HG03457 (cell line): ENCODE data around the gene CACNG7.

Experiments used
- ATAC-seq: cut with Tn5 transposase; IDR thresholded peaks from one replicate; pipeline ENCODE4 v1.9.1; 2021; ENCODE audit warnings: moderate number of reproducible peaks; ENCODE audit not compliant: unreplicated experiment

The CACNG7 gene

DNA sequence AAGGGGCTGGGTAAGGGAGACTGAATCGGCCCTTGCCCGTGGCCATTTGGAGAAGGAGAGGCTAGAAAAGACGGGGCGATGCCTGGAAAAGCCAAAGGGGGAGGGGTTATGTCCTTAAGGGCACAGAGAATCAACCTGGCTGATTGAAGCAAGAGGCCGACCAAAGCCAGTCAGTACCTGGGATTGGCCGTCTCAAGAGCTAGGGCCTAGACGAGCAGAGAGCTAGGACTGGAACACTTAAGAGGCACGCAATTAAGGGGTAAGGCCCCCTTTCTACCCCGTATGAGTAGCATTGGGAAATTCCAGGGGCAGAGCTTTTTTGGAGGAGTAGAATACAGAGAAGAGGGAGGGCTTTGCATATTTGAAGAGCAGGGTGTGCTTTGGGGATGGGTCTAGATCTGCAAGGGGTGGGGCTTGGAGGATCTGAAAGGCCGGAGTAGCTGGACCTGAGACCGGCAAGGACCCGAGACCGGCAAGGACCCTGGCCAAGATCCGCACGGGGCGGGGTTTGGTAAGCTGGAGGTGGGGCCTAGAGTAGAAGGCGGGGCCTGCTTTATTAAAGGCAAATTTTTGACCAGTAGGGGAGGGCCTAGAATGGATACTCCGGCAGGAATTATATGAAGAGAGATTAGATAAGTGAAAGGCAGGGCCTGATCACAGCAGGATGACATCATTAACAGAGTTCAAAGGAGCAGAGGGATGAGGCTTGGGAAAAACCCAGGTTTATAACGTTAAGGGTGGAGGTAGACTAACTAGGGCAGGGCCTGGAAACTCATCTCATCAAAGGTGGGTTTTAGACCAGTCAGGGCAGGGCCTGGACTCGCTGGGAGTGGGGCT lies 71.7 kb downstream of the CACNG7 start:
- no peak for ATAC-seq

DNA sequence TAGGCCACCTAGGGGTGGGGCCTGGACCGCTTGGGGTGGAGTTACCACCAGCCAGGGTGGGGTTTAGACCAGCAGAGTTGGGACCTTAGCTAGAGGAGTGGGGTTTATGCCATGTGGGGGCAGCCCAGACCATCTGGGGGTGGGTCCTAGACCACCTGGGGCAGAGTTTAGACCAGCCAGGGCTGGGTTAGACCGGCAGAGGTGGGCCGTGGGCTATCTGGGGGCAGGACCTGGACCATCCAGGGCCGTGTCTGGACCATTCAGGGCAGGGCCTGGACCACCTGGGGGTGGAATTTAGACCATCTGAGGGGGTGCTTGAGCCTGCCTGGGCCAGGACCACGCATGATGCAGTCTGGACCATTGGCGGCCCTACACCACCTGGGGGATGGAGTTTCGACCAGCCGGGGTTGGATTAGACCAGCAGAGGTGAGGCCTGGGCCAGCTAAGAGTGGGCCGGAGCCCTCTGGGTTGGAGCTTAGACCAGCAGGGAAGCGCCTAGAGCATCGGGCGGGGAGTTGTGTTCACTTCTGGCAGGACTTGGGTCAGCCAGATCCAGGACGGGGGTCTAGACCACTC lies 72.4 kb downstream of the CACNG7 start:
- ATAC-seq, result no peak

DNA sequence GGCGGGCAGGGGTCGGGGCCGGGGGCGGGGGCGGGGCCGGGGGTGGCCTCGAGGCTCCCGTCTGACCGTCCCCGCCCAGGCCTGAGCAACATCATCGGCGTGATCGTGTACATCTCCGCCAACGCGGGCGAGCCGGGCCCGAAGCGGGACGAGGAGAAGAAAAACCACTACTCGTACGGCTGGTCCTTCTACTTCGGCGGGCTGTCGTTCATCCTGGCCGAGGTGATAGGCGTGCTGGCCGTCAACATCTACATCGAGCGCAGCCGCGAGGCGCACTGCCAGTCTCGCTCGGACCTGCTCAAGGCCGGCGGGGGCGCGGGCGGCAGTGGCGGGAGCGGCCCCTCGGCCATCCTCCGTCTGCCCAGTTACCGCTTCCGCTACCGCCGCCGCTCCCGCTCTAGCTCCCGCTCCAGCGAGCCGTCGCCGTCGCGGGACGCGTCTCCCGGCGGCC lies 72.9 kb downstream of the CACNG7 start:
- ATAC-seq, result no peak

DNA sequence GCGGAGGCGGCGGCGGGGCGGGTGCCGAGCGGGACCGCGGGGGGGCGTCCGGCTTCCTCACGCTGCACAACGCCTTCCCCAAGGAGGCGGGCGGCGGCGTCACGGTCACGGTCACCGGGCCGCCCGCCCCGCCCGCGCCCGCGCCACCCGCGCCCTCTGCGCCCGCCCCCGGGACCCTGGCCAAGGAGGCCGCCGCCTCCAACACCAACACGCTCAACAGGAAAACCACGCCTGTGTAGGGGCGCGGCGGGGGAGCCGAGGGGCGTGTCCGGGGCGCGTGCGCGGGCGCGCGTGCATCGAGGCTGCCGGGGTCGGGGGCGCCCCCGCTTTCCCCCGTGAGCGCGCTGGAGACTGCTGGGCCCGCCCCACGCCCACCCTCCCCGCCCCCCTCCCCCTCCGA lies 73.5 kb downstream of the CACNG7 start:
- no peak for ATAC-seq

GRCh38 chr19:53983457-53984289 lies 74.6 kb downstream of the CACNG7 start:
- no peak for ATAC-seq

DNA sequence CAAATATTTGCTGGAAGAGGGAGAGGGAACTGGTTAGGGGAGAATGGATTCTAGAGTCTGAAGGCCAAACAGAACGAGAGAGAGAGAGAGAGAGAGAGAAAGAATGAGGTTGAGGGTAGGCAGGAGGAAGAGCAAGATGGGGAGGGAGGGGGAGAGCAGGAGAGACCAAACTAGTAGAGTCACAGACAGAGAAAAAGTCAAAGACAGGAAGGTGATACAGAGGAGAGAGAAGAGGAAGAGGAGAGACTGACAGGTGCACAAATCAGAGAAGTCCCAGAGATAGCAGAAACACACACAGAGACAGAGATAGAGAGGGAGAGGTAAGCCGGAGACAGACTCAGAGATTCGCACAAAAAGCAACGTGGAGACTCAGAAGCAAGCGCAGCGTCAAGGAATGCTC lies 76.8 kb downstream of the CACNG7 start:
- no peak for ATAC-seq

DNA sequence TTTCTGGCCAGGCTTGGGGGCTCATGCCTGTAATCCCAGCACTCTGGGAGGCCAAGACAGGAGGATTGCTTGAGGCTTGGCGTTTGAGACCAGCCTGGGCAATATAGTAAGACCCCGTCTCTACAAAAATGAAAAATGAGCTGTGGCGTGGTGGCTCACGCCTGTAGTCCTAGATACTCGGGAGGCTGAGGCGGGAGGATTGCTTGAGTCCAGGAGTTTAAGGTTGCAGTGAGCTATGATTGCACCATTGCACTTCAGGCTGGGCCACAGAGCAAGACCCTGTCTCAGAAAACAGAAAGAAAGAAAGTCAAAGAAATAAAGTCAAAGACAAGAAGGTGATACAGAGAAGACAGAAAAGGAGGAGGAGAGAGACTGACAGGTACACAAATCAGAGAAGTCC lies 79.9 kb downstream of the CACNG7 start:
- no peak for ATAC-seq

GRCh38 chr19:53989600-53990533 lies 80.8 kb downstream of the CACNG7 start:
- no peak for ATAC-seq

DNA sequence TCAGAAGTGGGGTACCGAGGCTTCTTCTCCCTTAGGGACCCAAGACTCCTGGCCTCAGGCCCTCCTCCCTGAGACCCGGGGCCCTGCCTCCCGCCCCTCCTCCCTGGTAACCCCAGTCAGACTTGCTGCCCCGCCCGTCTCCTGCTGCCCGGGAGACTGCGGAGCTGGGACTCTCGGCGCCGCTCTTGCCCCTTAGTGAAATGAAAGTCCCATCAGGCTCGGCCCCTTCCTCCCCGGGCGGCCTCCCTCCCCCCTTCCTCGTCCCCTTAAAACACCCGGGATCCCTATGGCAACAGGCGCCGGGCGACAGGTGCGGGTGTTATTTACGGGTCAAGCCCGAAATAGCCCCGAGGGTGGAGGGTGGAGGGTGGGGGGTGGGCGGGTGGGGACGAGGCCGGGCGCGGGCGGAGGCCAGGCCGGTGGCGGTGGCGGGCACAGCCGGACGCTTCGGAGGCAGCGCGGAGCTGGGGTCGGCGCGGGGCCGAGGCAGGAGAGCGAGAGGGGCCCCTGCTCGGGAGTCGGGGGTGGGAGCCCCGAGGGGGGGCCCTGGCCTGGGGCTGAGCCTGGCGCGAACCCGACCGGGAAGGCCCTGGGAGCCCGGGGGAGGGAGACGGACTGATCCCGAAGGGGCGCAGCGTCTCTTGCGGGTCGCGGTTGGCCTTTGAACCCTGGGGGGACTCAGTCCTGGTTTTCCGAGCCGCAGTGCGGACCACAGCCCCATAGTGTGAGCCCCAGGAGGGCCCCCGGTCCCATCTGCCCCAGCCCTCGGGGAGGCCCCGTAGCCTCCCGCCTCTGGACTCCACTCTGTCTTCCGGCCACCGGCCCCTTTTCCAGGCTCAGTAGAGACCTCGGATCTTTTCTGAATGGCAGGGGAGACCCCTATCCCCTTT lies 82.4 kb downstream of the CACNG7 start, which contains the start of gene CACNG6:
Gene CACNG6 (plus strand): TSS at position 414 of the 890 bp plus-strand sequence. CDS start 1,241 bp downstream, outside the sequence.
- ATAC-seq, result no peak

GRCh38 chr19:53992211-53992610 lies 83.1 kb downstream of the CACNG7 start:
- ATAC-seq, result no peak

GRCh38 chr19:53992815-53993214 lies 83.7 kb downstream of the CACNG7 start:
- ATAC-seq, result no peak

- ATAC-seq, result no peak
Measured at GRCh38 chr19:53993448-53993847, 84.4 kb downstream of the CACNG7 start.
